ENCODE results near the gene PTPRE. TPM values are rescaled to one million over a fixed set of nuclear protein-coding genes. Genes with fewer than 3 reads are reported as not detected.

The PTPRE gene
- total and polyA plus RNA-seq, 10 of the 15 experiments (the other 5 are each of a cell fraction or from before 2014, with no cell fraction given), result 2.9 to 7.6 (median 5.8) TPM

GRCh38 chr10:127899766-127900387 is 7.0 kb upstream of the PTPRE start:
- 2% methylated on average over 3 of the region's 3 CpGs for WGBS (ENCODE audit: insufficient coverage, insufficient replicate concordance, low lambda C conversion rate, missing lambda C conversion rate)
- ChIA-PET POLR2A (no interaction called here), SMC1A (ENCODE audit: uncharacterized antibody, unreplicated experiment) (no interaction called here), CTCF (interaction anchor here (1.2 kb wide), 1 partner anchor 46 kb away, joined by 3 read pairs; no protein-coding TSS in a partner anchor), RAD21 (ENCODE audit: unreplicated experiment) (no interaction called here)
- Histone ChIP-seq H3K27ac (ENCODE audit: control insufficient read depth, insufficient read depth) (no peak overlapping the region), H3K4me1 (ENCODE audit: control insufficient read depth, insufficient read depth, low read length) (no peaks in the 10 kb centered on the region), H3K79me2 (ENCODE audit: control insufficient read depth, insufficient read depth, low read length) (no peaks in the 10 kb centered on the region), H2AFZ (ENCODE audit: control insufficient read depth, low read depth, low read length) (no peak overlapping the region), H3K36me3 (ENCODE audit: control insufficient read depth in 2 of 2, insufficient read depth in 2 of 2, low read length in 1 of 2) (no peaks in the 10 kb centered on the region), H3K4me3 (no peak overlapping the region), H4K20me1 (ENCODE audit: control insufficient read depth, insufficient read depth) (no peaks in the 10 kb centered on the region), H3K4me2 (ENCODE audit: control insufficient read depth, insufficient read depth) (no peak overlapping the region), H3K27me3 (replicated peaks in 1 of 2; ENCODE audit: control insufficient read depth in 2 of 2, insufficient read depth in 2 of 2, low read length in 1 of 2) (no peaks in the 10 kb centered on the region), H3K9ac (ENCODE audit: control insufficient read depth, insufficient read depth, low read length) (no peak overlapping the region), H3K9me3 (replicated peaks; ENCODE audit: control insufficient read depth, insufficient read depth, low read length) (no peaks in the 10 kb centered on the region)
- intact Hi-C loops (cut with micrococcal nuclease; ENCODE audit: unreplicated experiment), result loop anchor here (10.0 kb wide), 1 partner anchor 255 kb away; no protein-coding TSS in a partner anchor
- no TSS peak for BruUV-seq (replicated peaks)
- TF ChIP-seq, protein P1, sequence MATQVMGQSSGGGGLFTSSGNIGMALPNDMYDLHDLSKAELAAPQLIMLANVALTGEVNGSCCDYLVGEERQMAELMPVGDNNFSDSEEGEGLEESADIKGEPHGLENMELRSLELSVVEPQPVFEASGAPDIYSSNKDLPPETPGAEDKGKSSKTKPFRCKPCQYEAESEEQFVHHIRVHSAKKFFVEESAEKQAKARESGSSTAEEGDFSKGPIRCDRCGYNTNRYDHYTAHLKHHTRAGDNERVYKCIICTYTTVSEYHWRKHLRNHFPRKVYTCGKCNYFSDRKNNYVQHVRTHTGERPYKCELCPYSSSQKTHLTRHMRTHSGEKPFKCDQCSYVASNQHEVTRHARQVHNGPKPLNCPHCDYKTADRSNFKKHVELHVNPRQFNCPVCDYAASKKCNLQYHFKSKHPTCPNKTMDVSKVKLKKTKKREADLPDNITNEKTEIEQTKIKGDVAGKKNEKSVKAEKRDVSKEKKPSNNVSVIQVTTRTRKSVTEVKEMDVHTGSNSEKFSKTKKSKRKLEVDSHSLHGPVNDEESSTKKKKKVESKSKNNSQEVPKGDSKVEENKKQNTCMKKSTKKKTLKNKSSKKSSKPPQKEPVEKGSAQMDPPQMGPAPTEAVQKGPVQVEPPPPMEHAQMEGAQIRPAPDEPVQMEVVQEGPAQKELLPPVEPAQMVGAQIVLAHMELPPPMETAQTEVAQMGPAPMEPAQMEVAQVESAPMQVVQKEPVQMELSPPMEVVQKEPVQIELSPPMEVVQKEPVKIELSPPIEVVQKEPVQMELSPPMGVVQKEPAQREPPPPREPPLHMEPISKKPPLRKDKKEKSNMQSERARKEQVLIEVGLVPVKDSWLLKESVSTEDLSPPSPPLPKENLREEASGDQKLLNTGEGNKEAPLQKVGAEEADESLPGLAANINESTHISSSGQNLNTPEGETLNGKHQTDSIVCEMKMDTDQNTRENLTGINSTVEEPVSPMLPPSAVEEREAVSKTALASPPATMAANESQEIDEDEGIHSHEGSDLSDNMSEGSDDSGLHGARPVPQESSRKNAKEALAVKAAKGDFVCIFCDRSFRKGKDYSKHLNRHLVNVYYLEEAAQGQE (IDR thresholded peaks at IDR 0.05; ENCODE audit: low read depth, low read length), result no peak
- no peak for TF ChIP-seq LARP7 (IDR thresholded peaks at IDR 0.05)
- no peak for TF ChIP-seq EGR1 (IDR thresholded peaks at IDR 0.05; ENCODE audit: borderline replicate concordance in 1 of 2, low read depth in 2 of 2, low read length in 2 of 2)
- no peak for TF ChIP-seq IKZF2 (IDR thresholded peaks at IDR 0.05)
- TF ChIP-seq TBL1XR1 (IDR thresholded peaks at IDR 0.05; ENCODE audit: low read depth, low read length), result no peak
- TF ChIP-seq NFYA (IDR thresholded peaks at IDR 0.05; ENCODE audit: borderline replicate concordance, low read depth, low read length), result no peak
- TF ChIP-seq KAT2A (conservative IDR thresholded peaks at IDR 0.05; ENCODE audit: control insufficient read depth, low read depth, low read length), result no peak
- TF ChIP-seq ZNF384 (IDR thresholded peaks at IDR 0.05; ENCODE audit: borderline replicate concordance, low read depth, low read length), result no peak
- TF ChIP-seq JUND (IDR thresholded peaks at IDR 0.05; ENCODE audit: low read depth, low read length), result no peak
- DNase-seq (ENCODE audit: low read depth, low spot score), result no peak
- in situ Hi-C loops (cut with MboI), result no loop called here
- ATAC-seq, result no peak
- FAIRE-seq, result no peak
